Gastrocnemius medialis (tissue), 4 donors: ENCODE measurements around the gene NPEPPS.

ENCODE experiments used
- POLR2A ChIP-seq, 2 donors: fragments of 450-650 bp; IDR thresholded peaks; one replicate each; pipeline ENCODE4 v1.6.1; 2017; ENCODE audit warnings: antibody characterized with exemption in 2 of 2, mild to moderate bottlenecking in 2 of 2, moderate library complexity in 2 of 2
- TF ChIP-seq, protein P1 (sequence below), 5 experiments: fragments of 450-650 bp in 3 of 5; fragments of 200-600 bp in 2 of 5; sonication (generic) in 2 of 5; IDR thresholded peaks in 4 of 5; conservative IDR thresholded peaks in 1 of 5; 1 replicate in 4 of 5; 2 replicates in 1 of 5; pipeline ENCODE4 v1.5.1; 2016 to 2019; ENCODE audit warnings: antibody characterized with exemption in 5 of 5, mild to moderate bottlenecking in 3 of 5, moderate library complexity in 3 of 5

DNA sequence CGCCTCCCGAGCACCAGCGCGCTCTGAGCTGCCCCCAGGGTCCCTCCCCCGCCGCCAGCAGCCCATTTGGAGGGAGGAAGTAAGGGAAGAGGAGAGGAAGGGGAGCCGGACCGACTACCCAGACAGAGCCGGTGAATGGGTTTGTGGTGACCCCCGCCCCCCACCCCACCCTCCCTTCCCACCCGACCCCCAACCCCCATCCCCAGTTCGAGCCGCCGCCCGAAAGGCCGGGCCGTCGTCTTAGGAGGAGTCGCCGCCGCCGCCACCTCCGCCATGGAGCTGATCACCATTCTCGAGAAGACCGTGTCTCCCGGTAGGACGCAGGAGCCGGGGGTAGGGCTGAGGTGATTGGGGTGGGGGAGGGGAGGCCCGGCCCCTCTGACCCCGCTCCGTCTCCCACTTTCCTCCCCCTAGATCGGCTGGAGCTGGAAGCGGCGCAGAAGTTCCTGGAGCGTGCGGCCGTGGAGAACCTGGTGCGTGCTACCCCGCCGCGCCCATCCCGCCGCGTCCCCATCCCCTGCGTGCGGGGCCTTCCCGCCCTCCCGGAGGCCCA, 119.1 kb downstream of the NPEPPS start:
- no peak for TF ChIP-seq POLR2A (IDR thresholded peaks at IDR 0.05)
- TF ChIP-seq, protein P1, sequence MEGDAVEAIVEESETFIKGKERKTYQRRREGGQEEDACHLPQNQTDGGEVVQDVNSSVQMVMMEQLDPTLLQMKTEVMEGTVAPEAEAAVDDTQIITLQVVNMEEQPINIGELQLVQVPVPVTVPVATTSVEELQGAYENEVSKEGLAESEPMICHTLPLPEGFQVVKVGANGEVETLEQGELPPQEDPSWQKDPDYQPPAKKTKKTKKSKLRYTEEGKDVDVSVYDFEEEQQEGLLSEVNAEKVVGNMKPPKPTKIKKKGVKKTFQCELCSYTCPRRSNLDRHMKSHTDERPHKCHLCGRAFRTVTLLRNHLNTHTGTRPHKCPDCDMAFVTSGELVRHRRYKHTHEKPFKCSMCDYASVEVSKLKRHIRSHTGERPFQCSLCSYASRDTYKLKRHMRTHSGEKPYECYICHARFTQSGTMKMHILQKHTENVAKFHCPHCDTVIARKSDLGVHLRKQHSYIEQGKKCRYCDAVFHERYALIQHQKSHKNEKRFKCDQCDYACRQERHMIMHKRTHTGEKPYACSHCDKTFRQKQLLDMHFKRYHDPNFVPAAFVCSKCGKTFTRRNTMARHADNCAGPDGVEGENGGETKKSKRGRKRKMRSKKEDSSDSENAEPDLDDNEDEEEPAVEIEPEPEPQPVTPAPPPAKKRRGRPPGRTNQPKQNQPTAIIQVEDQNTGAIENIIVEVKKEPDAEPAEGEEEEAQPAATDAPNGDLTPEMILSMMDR (IDR thresholded peaks at IDR 0.05 in 4 of 5, conservative IDR thresholded peaks at IDR 0.05 in 1 of 5), result no peak
